ENCODE results near the gene SFT2D1. TPM values are rescaled to one million over a fixed set of nuclear protein-coding genes. Genes with fewer than 3 reads are reported as not detected.

Gene SFT2D1
- total RNA-seq, 4 donors from 2014 or later, result 6.1 to 35.8 (median 33.0) TPM

GRCh38 chr6:166301611-166302529, 40.5 kb downstream of the SFT2D1 start:
- DNase-seq, result no peak
- Histone ChIP-seq H3K4me1 (peaks cover 0 to 1% of the 10 kb centered on the region in 2 donors), H3K4me3 (no peak overlapping the region), H3K27ac (no peak overlapping the region), H3K9me3 (no peaks in the 10 kb centered on the region), H3K27me3 (peaks cover 3 to 5% of the 10 kb centered on the region in 2 donors), H3K36me3 (no peaks in the 10 kb centered on the region)
- intact Hi-C loops (cut with DNase I; ENCODE audit: low total_unique reads), result no loop called here
- no peak for TF ChIP-seq POLR2A (IDR thresholded peaks at IDR 0.05)
- no peak for TF ChIP-seq CTCF (IDR thresholded peaks at IDR 0.05)

- no peaks in the 10 kb centered on the region for H3K9me3 ChIP-seq
- no peaks in the 10 kb centered on the region for H3K36me3 ChIP-seq
- TF ChIP-seq POLR2A (IDR thresholded peaks at IDR 0.05), result no peak
- TF ChIP-seq CTCF (IDR thresholded peaks at IDR 0.05), result no peak
- intact Hi-C loops (cut with DNase I; ENCODE audit: low total_unique reads), result no loop called here
- no peak overlapping the region for H3K27ac ChIP-seq
- no peaks in the 10 kb centered on the region for H3K4me1 ChIP-seq
- H3K27me3 ChIP-seq, result no peaks in the 10 kb centered on the region
- no peak for DNase-seq
- no peak overlapping the region for H3K4me3 ChIP-seq
These were observed 41.9 kb downstream of the SFT2D1 start for GRCh38 chr6:166300357-166300987.

GRCh38 chr6:166297606-166298005, 44.7 kb downstream of the SFT2D1 start:
- Histone ChIP-seq H3K36me3 (no peaks in the 10 kb centered on the region), H3K4me3 (no peak overlapping the region), H3K9me3 (no peaks in the 10 kb centered on the region), H3K27ac (no peak overlapping the region), H3K4me1 (no peaks in the 10 kb centered on the region), H3K27me3 (no peaks in the 10 kb centered on the region)
- DNase-seq, result no peak
- TF ChIP-seq POLR2A (IDR thresholded peaks at IDR 0.05) (no peak), CTCF (IDR thresholded peaks at IDR 0.05) (no peak)
- intact Hi-C loops (cut with DNase I; ENCODE audit: low total_unique reads), result no loop called here

- TF ChIP-seq POLR2A (IDR thresholded peaks at IDR 0.05) (no peak), CTCF (IDR thresholded peaks at IDR 0.05) (no peak)
- Histone ChIP-seq H3K9me3 (no peaks in the 10 kb centered on the region), H3K27me3 (no peaks in the 10 kb centered on the region), H3K27ac (no peak overlapping the region), H3K4me1 (no peaks in the 10 kb centered on the region), H3K36me3 (no peaks in the 10 kb centered on the region), H3K4me3 (no peak overlapping the region)
- intact Hi-C loops (cut with DNase I; ENCODE audit: low total_unique reads), result no loop called here
- no peak for DNase-seq
These were observed 46.1 kb downstream of the SFT2D1 start for GRCh38 chr6:166296035-166296883.
